ENCODE data around the gene AKIRIN2. TPM values are rescaled to one million over a fixed set of nuclear protein-coding genes. Genes with fewer than 3 reads are reported as not detected.

AKIRIN2 gene
- total RNA-seq (2013): 77.2 TPM
- polyA plus RNA-seq (100 to 1,000 TPM; 102 to 145 (median 118) TPM), polyA minus RNA-seq (65.0 and 131 TPM in 2 replicates), total RNA-seq (52.0 to 140 (median 95.8) reads per million in 11 experiments)

DNA sequence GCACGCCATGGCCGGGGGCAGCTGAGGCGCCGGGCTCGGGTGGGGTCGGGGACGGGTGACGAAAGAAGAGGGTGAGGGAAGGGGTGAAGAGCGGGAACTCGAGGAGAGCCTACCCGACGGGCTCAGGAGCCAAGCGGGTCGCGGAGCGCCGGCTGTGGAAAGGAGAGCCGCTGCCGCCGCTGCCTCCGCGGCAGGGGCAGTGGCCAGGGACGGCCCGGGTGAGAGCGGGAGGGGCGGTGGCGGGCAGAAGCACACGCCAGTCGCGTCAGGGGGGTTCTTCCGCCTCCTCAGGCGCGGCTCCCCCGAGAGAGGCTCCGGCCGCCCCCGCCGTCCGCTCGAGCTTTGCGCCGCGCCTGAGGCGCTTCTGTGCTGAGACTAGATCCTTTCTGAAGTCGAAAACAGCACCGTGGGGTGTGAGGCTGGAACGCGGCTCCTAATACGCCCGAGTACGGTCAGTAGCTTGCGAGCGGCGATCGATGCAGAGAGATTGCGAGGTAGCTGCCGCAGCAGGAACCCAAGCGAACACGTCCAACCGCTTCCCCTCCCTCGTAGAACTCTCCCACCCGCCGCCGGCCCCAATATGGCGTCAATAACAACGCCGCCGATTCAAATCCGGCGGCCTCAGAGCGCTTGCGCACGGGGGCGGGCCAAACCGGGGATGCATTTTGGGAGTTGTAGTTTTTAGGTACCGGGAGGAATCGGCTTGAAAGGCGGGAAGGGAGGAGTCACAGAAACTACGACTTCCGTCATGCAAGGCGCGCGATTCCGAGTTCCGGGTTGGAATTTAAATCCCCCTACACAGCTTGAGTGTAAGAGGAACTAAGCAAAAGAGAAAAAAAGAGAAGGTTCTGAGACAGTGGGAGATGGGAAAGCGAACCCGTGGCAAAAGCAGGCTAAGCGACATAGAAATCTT is at the start of gene AKIRIN2:
TSS of gene AKIRIN2 (minus strand) at position 558 of the 913 bp plus-strand sequence. CDS start at position 9, 549 bp downstream.
- intact Hi-C loops (cut with micrococcal nuclease): loop anchor here (2.0 to 5.0 kb wide), 3 partner anchors 17 to 55 kb away; no protein-coding TSS in a partner anchor
- peak within 1 kb of the TSS; percentile 88 for H3K4me2 ChIP-seq (replicated peaks; ENCODE audit: extremely low read depth, low read length, poor library complexity, severe bottlenecking)
- H3K9me3 Mint-ChIP-seq: peaks cover 0 to 4% (median 0%) of the 10 kb centered on the region in 7 donors
- H3K36me3 ChIP-seq (replicated peaks in 1 of 2; ENCODE audit: control insufficient read depth in 1 of 2, insufficient read depth in 2 of 2, low read length in 2 of 2): peaks cover 0 to 3% of the 10 kb centered on the region in 2 donors
- H3K36me3 Mint-ChIP-seq: peaks cover 13 to 22% of the 10 kb centered on the region in 2 donors
- DNase-seq: peak; percentile 99
- peaks cover 25 to 33% of the 10 kb centered on the region in 2 donors for H3K4me1 ChIP-seq (ENCODE audit: control insufficient read depth in 1 of 2, insufficient read depth in 2 of 2, low read length in 2 of 2)
- TF ChIP-seq, protein P1, sequence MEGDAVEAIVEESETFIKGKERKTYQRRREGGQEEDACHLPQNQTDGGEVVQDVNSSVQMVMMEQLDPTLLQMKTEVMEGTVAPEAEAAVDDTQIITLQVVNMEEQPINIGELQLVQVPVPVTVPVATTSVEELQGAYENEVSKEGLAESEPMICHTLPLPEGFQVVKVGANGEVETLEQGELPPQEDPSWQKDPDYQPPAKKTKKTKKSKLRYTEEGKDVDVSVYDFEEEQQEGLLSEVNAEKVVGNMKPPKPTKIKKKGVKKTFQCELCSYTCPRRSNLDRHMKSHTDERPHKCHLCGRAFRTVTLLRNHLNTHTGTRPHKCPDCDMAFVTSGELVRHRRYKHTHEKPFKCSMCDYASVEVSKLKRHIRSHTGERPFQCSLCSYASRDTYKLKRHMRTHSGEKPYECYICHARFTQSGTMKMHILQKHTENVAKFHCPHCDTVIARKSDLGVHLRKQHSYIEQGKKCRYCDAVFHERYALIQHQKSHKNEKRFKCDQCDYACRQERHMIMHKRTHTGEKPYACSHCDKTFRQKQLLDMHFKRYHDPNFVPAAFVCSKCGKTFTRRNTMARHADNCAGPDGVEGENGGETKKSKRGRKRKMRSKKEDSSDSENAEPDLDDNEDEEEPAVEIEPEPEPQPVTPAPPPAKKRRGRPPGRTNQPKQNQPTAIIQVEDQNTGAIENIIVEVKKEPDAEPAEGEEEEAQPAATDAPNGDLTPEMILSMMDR (IDR thresholded peaks at IDR 0.05): no peak
- H3K4me3 ChIP-seq (replicated peaks in 1 of 3; ENCODE audit: low read depth in 2 of 3, low read length in 3 of 3): peak within 1 kb of the TSS; percentile 75 to 100 (median 85)
- no peaks in the 10 kb centered on the region for H3K27me3 Mint-ChIP-seq (ENCODE audit: low read depth in 3 of 3)
- under 1% methylated on average over 66 of the region's 88 CpGs for WGBS (ENCODE audit: insufficient coverage)
- H3K27me3 ChIP-seq (ENCODE audit: control insufficient read depth in 2 of 2, insufficient read depth in 2 of 2, low read length in 2 of 2): no peaks in the 10 kb centered on the region
- H3K27ac Mint-ChIP-seq: peak within 1 kb of the TSS; percentile 94 to 100 (median 99)
- peak within 1 kb of the TSS; percentile 93 to 99 for H3K27ac ChIP-seq (ENCODE audit: low read depth in 1 of 2, low read length in 2 of 2)
- H3K4me1 Mint-ChIP-seq: peaks cover 24% of the 10 kb centered on the region
- H3K79me2 ChIP-seq (ENCODE audit: insufficient read depth, low read length): peaks cover 51% of the 10 kb centered on the region
- peak within 1 kb of the TSS; percentile 66 for H2AFZ ChIP-seq (ENCODE audit: insufficient read depth, low read depth, low read length, poor library complexity, severe bottlenecking)
- H4K20me1 ChIP-seq (ENCODE audit: insufficient read depth, low read length): peaks cover 48% of the 10 kb centered on the region
- H3K4me3 Mint-ChIP-seq: peak within 1 kb of the TSS; percentile 99
- peak within 1 kb of the TSS; percentile 100 for H3K9ac ChIP-seq (ENCODE audit: insufficient read depth, low read length, poor library complexity, severe bottlenecking)
- no peaks in the 10 kb centered on the region for H3K9me3 ChIP-seq (replicated peaks in 1 of 2; ENCODE audit: control insufficient read depth in 1 of 2, insufficient read depth in 1 of 2, low read length in 2 of 2)

DNA sequence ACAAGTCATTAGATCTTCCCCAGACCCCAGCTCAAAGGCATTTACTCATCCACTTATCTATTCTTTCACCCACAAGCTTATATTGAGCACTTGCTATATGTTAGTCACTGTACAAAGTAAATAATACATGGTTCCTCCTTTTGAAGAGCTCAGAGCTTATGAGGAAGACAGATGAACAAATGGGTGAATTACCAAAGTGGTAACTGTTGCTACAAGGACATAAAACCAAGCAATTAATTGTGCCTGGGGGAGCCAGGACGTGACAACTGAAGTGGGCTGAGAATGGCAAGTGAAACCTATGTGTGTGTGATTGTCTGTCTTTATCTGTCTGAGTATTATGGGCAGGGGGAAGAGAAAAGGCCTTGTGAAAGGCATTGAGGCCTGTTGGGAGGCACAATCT is 45.6 kb upstream of the AKIRIN2 start:
- Histone ChIP-seq H3K79me2 (ENCODE audit: insufficient read depth, low read length) (no peaks in the 10 kb centered on the region), H3K27me3 (ENCODE audit: control insufficient read depth in 2 of 2, insufficient read depth in 2 of 2, low read length in 2 of 2) (no peaks in the 10 kb centered on the region), H3K4me3 (replicated peaks in 1 of 3; ENCODE audit: low read depth in 2 of 3, low read length in 3 of 3) (no peak overlapping the region), H3K36me3 (replicated peaks in 1 of 2; ENCODE audit: control insufficient read depth in 1 of 2, insufficient read depth in 2 of 2, low read length in 2 of 2) (no peaks in the 10 kb centered on the region), H3K27ac (ENCODE audit: low read depth in 1 of 2, low read length in 2 of 2) (peak overlapping the region; percentile 45 to 79), H2AFZ (ENCODE audit: insufficient read depth, low read depth, low read length, poor library complexity, severe bottlenecking) (no peak overlapping the region), H4K20me1 (ENCODE audit: insufficient read depth, low read length) (no peaks in the 10 kb centered on the region), H3K9me3 (replicated peaks in 1 of 2; ENCODE audit: control insufficient read depth in 1 of 2, insufficient read depth in 1 of 2, low read length in 2 of 2) (no peaks in the 10 kb centered on the region), H3K9ac (ENCODE audit: insufficient read depth, low read length, poor library complexity, severe bottlenecking) (no peak overlapping the region), H3K4me2 (replicated peaks; ENCODE audit: extremely low read depth, low read length, poor library complexity, severe bottlenecking) (no peak overlapping the region), H3K4me1 (ENCODE audit: control insufficient read depth in 1 of 2, insufficient read depth in 2 of 2, low read length in 2 of 2) (peaks cover 18 to 34% of the 10 kb centered on the region in 2 donors)
- H3K27ac Mint-ChIP-seq: peak overlapping the region; percentile 91 to 95 (median 92)
- H3K4me3 Mint-ChIP-seq: peak overlapping the region in 1 of 2 donors; percentile 0
- intact Hi-C loops (cut with micrococcal nuclease): no loop called here
- peaks cover 0 to 2% (median 0%) of the 10 kb centered on the region in 3 donors for H3K27me3 Mint-ChIP-seq (ENCODE audit: low read depth in 3 of 3)
- peak; percentile 64 to 80 (median 79) for DNase-seq
- H3K36me3 Mint-ChIP-seq: no peaks in the 10 kb centered on the region
- 29% methylated on average over 1 of the region's 1 CpG for WGBS (ENCODE audit: insufficient coverage)
- peaks cover 28% of the 10 kb centered on the region for H3K4me1 Mint-ChIP-seq
- peaks cover 0 to 3% (median 0%) of the 10 kb centered on the region in 7 donors for H3K9me3 Mint-ChIP-seq
- TF ChIP-seq, protein P1 (IDR thresholded peaks at IDR 0.05): no peak

Measured in CD14-positive monocyte (primary cell).